CD14-positive monocyte (primary cell): ENCODE measurements around the gene CLDN22. TPM values are rescaled to one million over a fixed set of nuclear protein-coding genes. Genes with fewer than 3 reads are reported as not detected.

ENCODE experiments used
- DNase-seq, 3 donors: peaks; one replicate each; pipeline ENCODE4 v3.0.0-alpha.2; 2011 to 2022
- H2AFZ ChIP-seq: 2 replicates; pipeline ENCODE4 v1.6.0; 2012; ENCODE audit warnings: mild to moderate bottlenecking, low read depth, low read length, inconsistent platforms; ENCODE audit not compliant: insufficient read depth, poor library complexity, severe bottlenecking
- H3K27ac ChIP-seq, 2 donors: 1 replicate in 1 of 2; 2 replicates in 1 of 2; pipeline ENCODE4 v1.5.1; 2012 to 2013; ENCODE audit warnings: low read length in 2 of 2, control low read depth in 1 of 2, inconsistent platforms in 1 of 2, low read depth in 1 of 2, mild to moderate bottlenecking in 1 of 2
- H3K27me3 ChIP-seq, 2 donors: one replicate each; pipeline versions ENCODE4 v1.6.0 to v1.6.1; 2011 to 2013; ENCODE audit warnings: low read length in 2 of 2; ENCODE audit not compliant: control insufficient read depth in 2 of 2, insufficient read depth in 2 of 2
- H3K36me3 ChIP-seq, 2 donors: replicated peaks in 1 of 2; 1 replicate in 1 of 2; 2 replicates in 1 of 2; pipeline versions ENCODE4 v1.5.1 to v1.6.1; 2012 to 2013; ENCODE audit warnings: low read length in 2 of 2, control low read depth in 1 of 2, inconsistent platforms in 1 of 2, mild to moderate bottlenecking in 1 of 2; ENCODE audit not compliant: insufficient read depth in 2 of 2, control insufficient read depth in 1 of 2
- H3K4me1 ChIP-seq, 2 donors: 1 replicate in 1 of 2; 2 replicates in 1 of 2; pipeline versions ENCODE4 v1.5.1 to v1.6.1; 2012 to 2013; ENCODE audit warnings: low read length in 2 of 2, control low read depth in 1 of 2, inconsistent platforms in 1 of 2, mild to moderate bottlenecking in 1 of 2, moderate library complexity in 1 of 2; ENCODE audit not compliant: insufficient read depth in 2 of 2, control insufficient read depth in 1 of 2
- H3K4me2 ChIP-seq: replicated peaks from 2 replicates; pipeline ENCODE3; 2012; ENCODE audit warnings: low read length, moderate library complexity, mild to moderate bottlenecking; ENCODE audit not compliant: poor library complexity, severe bottlenecking; ENCODE audit errors: extremely low read depth
- H3K4me3 ChIP-seq, 3 experiments: fragments of 200-600 bp in 1 of 3; sonication (generic) in 1 of 3; replicated peaks in 1 of 3; 1 replicate in 2 of 3; 2 replicates in 1 of 3; pipeline ENCODE4 v1.5.1; 2011 to 2013; ENCODE audit warnings: low read length in 3 of 3, mild to moderate bottlenecking in 3 of 3, control low read depth in 2 of 3, low read depth in 2 of 3, inconsistent platforms in 1 of 3, moderate library complexity in 1 of 3
- H3K79me2 ChIP-seq: 2 replicates; pipeline ENCODE4 v1.6.0; 2012; ENCODE audit warnings: mild to moderate bottlenecking, control low read depth, inconsistent platforms, low read length, moderate library complexity; ENCODE audit not compliant: insufficient read depth
- H3K9ac ChIP-seq: 2 replicates; pipeline ENCODE4 v1.6.0; 2017; ENCODE audit warnings: low read length, mild to moderate bottlenecking; ENCODE audit not compliant: insufficient read depth, poor library complexity, severe bottlenecking
- H3K9me3 ChIP-seq, 2 donors: replicated peaks in 1 of 2; 1 replicate in 1 of 2; 2 replicates in 1 of 2; pipeline versions ENCODE4 v1.5.1 to v1.6.1; 2012 to 2013; ENCODE audit warnings: low read length in 2 of 2, control low read depth in 1 of 2; ENCODE audit not compliant: control insufficient read depth in 1 of 2, insufficient read depth in 1 of 2
- H4K20me1 ChIP-seq: 2 replicates; pipeline ENCODE4 v1.6.0; 2012; ENCODE audit warnings: mild to moderate bottlenecking, low read length, control low read depth, moderate library complexity; ENCODE audit not compliant: insufficient read depth
- H3K27ac Mint-ChIP-seq, 7 donors: one replicate each; pipeline ENCODE4 v1.8.0; 2020; ENCODE audit warnings: mild to moderate bottlenecking in 7 of 7, mixed read lengths in 7 of 7, moderate library complexity in 6 of 7, inconsistent platforms in 2 of 7
- H3K27me3 Mint-ChIP-seq, 3 donors: one replicate each; pipeline ENCODE4 v1.8.0; 2021 to 2022; ENCODE audit warnings: low read depth in 3 of 3, mild to moderate bottlenecking in 3 of 3, mixed read lengths in 3 of 3, moderate library complexity in 3 of 3, inconsistent platforms in 1 of 3
- H3K36me3 Mint-ChIP-seq, 2 donors: one replicate each; pipeline ENCODE4 v1.8.0; 2020; ENCODE audit warnings: mixed read lengths in 2 of 2, inconsistent platforms in 1 of 2, mild to moderate bottlenecking in 1 of 2
- H3K4me1 Mint-ChIP-seq: one replicate; pipeline ENCODE4 v1.8.0; 2020; ENCODE audit warnings: mild to moderate bottlenecking, mixed read lengths
- H3K4me3 Mint-ChIP-seq, 2 donors: one replicate each; pipeline ENCODE4 v1.8.0; 2020; ENCODE audit warnings: mild to moderate bottlenecking in 2 of 2, mixed read lengths in 2 of 2, moderate library complexity in 1 of 2
- H3K9me3 Mint-ChIP-seq, 7 donors: one replicate each; pipeline ENCODE4 v1.8.0; 2020 to 2022; ENCODE audit warnings: mixed read lengths in 7 of 7, mild to moderate bottlenecking in 6 of 7, moderate library complexity in 6 of 7, inconsistent platforms in 2 of 7
- WGBS: methylation state at CpG from one replicate; pipeline ENCODE4 v1.1.5; 2013; ENCODE audit warnings: missing lambda C conversion rate; ENCODE audit not compliant: insufficient coverage; 5-methylcytosine and 5-hydroxymethylcytosine counted together
- intact Hi-C, 2 donors: fragments of 100-400 bp; cut with micrococcal nuclease; formaldehyde crosslinking; loops; one replicate each; pipeline versions ENCODE4 v1.15.0 to v1.15.1; 2023
- polyA plus RNA-seq, 3 donors: library from polyadenylated mRNA; depleted of rRNA in 1 of 3; unstranded in 2 of 3; stranded (reverse) in 1 of 3; fragments of 300-500 nt in 2 of 3; fragments of >200 nt in 1 of 3; fragmentation: Illumina TruSeq in 2 of 3; gene quantifications; 1 replicate in 2 of 3; 2 replicates in 1 of 3; pipeline ENCODE4 v1.2.3, GENCODE V29; 2012 to 2021
- TF ChIP-seq, protein P1 (sequence below): fragments of 200-600 bp; IDR thresholded peaks from one replicate; pipeline ENCODE4 v1.8.0; 2022; ENCODE audit warnings: antibody characterized with exemption, mild to moderate bottlenecking

CLDN22 gene
- polyA plus RNA-seq, 3 donors: not detected

GRCh38 chr4:183330841-183331240 is 10.8 kb upstream of the CLDN22 start:
- Histone ChIP-seq H3K79me2 (no peaks in the 10 kb centered on the region), H3K4me1 (no peaks in the 10 kb centered on the region), H3K36me3 (no peaks in the 10 kb centered on the region), H3K27me3 (no peaks in the 10 kb centered on the region), H3K4me3 (no peak overlapping the region), H2AFZ (no peak overlapping the region), H3K9me3 (no peaks in the 10 kb centered on the region), H4K20me1 (no peaks in the 10 kb centered on the region), H3K27ac (no peak overlapping the region), H3K9ac (no peak overlapping the region), H3K4me2 (no peak overlapping the region)
- Mint-ChIP-seq H3K4me1 (peaks cover 2% of the 10 kb centered on the region), H3K9me3 (peaks cover 0 to 4% (median 0%) of the 10 kb centered on the region in 7 donors), H3K27ac (no peak overlapping the region), H3K4me3 (no peak overlapping the region), H3K36me3 (no peaks in the 10 kb centered on the region), H3K27me3 (peaks cover 2 to 9% (median 6%) of the 10 kb centered on the region in 3 donors)
- intact Hi-C loops: no loop called here
- 89% methylated on average over 2 of the region's 2 CpGs for WGBS
- TF ChIP-seq, protein P1, sequence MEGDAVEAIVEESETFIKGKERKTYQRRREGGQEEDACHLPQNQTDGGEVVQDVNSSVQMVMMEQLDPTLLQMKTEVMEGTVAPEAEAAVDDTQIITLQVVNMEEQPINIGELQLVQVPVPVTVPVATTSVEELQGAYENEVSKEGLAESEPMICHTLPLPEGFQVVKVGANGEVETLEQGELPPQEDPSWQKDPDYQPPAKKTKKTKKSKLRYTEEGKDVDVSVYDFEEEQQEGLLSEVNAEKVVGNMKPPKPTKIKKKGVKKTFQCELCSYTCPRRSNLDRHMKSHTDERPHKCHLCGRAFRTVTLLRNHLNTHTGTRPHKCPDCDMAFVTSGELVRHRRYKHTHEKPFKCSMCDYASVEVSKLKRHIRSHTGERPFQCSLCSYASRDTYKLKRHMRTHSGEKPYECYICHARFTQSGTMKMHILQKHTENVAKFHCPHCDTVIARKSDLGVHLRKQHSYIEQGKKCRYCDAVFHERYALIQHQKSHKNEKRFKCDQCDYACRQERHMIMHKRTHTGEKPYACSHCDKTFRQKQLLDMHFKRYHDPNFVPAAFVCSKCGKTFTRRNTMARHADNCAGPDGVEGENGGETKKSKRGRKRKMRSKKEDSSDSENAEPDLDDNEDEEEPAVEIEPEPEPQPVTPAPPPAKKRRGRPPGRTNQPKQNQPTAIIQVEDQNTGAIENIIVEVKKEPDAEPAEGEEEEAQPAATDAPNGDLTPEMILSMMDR: no peak
- DNase-seq: no peak

DNA sequence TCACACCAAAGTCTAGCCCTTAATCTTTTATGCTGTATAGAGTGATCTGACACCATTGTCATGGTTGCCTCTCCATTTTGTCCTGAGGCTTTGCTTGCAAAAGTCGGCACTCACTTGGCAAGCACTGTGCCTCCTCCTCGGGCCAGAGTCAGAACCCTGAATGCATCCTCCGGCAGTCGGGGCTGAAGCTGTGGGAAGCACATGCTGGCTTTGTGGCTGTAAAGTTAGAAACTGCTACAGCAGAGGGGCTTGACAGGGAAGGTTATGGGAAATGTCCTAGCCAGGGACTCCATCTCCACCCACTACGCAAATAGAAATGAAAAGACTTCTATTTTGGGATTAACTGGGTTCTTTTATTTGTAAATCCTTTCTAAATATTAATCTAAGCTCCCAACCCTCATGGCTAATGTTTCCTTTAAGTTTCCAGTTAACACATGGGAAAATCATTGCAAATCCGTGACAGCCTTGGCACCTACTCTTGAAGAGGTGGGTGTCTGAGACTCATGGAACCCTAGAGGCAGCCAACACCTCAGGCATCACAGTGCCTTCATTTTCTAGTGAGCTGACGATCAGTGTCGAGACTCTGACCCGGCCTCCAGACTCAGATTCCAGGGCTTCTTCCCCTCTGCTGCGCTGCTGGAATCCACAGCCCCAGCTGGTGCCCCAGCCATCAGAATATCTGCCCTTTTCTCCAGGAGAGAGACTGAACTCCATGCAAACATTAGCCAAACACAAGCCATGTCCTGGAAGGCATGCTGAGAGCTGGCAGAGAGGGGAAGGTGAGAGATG is 10.1 kb upstream of the CLDN22 start:
- Mint-ChIP-seq H3K4me3 (no peak overlapping the region), H3K9me3 (peaks cover 0 to 4% (median 0%) of the 10 kb centered on the region in 7 donors), H3K36me3 (no peaks in the 10 kb centered on the region), H3K4me1 (no peaks in the 10 kb centered on the region), H3K27me3 (peaks cover 2 to 6% (median 5%) of the 10 kb centered on the region in 3 donors), H3K27ac (no peak overlapping the region)
- no peak for DNase-seq
- no peaks in the 10 kb centered on the region for H3K4me1 ChIP-seq
- TF ChIP-seq, protein P1: no peak
- H3K27me3 ChIP-seq: no peaks in the 10 kb centered on the region
- no peak overlapping the region for H2AFZ ChIP-seq
- H3K79me2 ChIP-seq: no peaks in the 10 kb centered on the region
- no peak overlapping the region for H3K4me2 ChIP-seq
- intact Hi-C loops: no loop called here
- no peak overlapping the region for H3K4me3 ChIP-seq
- H3K9ac ChIP-seq: no peak overlapping the region
- 85% methylated on average over 7 of the region's 10 CpGs for WGBS
- no peaks in the 10 kb centered on the region for H3K36me3 ChIP-seq
- H3K9me3 ChIP-seq: no peaks in the 10 kb centered on the region
- no peaks in the 10 kb centered on the region for H4K20me1 ChIP-seq
- H3K27ac ChIP-seq: no peak overlapping the region
